CD1c-positive myeloid dendritic cell (primary cell): Measurements from ENCODE around the gene B4GALNT4.
"Not testable (repeated sequence)": the region's sequence is repeated elsewhere in the genome, so short reads cannot be mapped to it uniquely, and the experiment has no call there.

Experiments
- DNase-seq: peaks from one replicate; pipeline ENCODE4 v3.0.0-alpha.2; 2016; ENCODE audit errors: extremely low spot score

B4GALNT4 gene

GRCh38 chr11:393219-394033, 24.1 kb downstream of the B4GALNT4 start:
- DNase-seq: no peak

- DNase-seq: no peak
These were observed 24.9 kb downstream of the B4GALNT4 start, which contains the start of gene PKP3 for GRCh38 chr11:394034-394857. Gene PKP3, plus strand, starts transcription at chr11:394209. Its CDS starts 84 bp downstream, at chr11:394293.

- DNase-seq: no peak
These were observed 25.8 kb downstream of the B4GALNT4 start for GRCh38 chr11:394858-395655.

GRCh38 chr11:395866-396265, 26.6 kb downstream of the B4GALNT4 start:
- DNase-seq: no peak

GRCh38 chr11:396511-396947, 27.2 kb downstream of the B4GALNT4 start:
- DNase-seq: peak; percentile 27

GRCh38 chr11:396948-397548, 27.7 kb downstream of the B4GALNT4 start:
- peak; percentile 50 for DNase-seq

GRCh38 chr11:398826-399225, 29.5 kb downstream of the B4GALNT4 start:
- no peak for DNase-seq

- DNase-seq: no peak
These were observed 30.5 kb downstream of the B4GALNT4 start for GRCh38 chr11:399731-400211.

- no peak for DNase-seq
These were observed 31.0 kb downstream of the B4GALNT4 start for GRCh38 chr11:400241-400689.

- DNase-seq: not testable (repeated sequence)
These were observed 31.9 kb downstream of the B4GALNT4 start for GRCh38 chr11:401196-401595.

- no peak for DNase-seq
These were observed 33.9 kb downstream of the B4GALNT4 start for GRCh38 chr11:403021-403760.

- DNase-seq: no peak
These were observed 34.6 kb downstream of the B4GALNT4 start for GRCh38 chr11:403761-404431.

GRCh38 chr11:404551-405264, 35.4 kb downstream of the B4GALNT4 start:
- DNase-seq: no peak

- no peak for DNase-seq
These were observed 36.1 kb downstream of the B4GALNT4 start for GRCh38 chr11:405323-405953.

GRCh38 chr11:405954-406795, 36.9 kb downstream of the B4GALNT4 start:
- DNase-seq: no peak

- DNase-seq: peak; percentile 85
These were observed 37.7 kb downstream of the B4GALNT4 start for GRCh38 chr11:406796-407650.

- DNase-seq: no peak
These were observed 38.4 kb downstream of the B4GALNT4 start for GRCh38 chr11:407651-408123.
